ENCODE measurements around the gene DMWD.

DMWD gene

GRCh38 chr19:45785097-45785496, 7.5 kb downstream of the DMWD start:
- no peak for FAIRE-seq

- no peak for FAIRE-seq
Observed at GRCh38 chr19:45784096-45784495, 8.5 kb downstream of the DMWD start.

GRCh38 chr19:45782820-45783785, 9.5 kb downstream of the DMWD start:
- FAIRE-seq, result no peak

DNA sequence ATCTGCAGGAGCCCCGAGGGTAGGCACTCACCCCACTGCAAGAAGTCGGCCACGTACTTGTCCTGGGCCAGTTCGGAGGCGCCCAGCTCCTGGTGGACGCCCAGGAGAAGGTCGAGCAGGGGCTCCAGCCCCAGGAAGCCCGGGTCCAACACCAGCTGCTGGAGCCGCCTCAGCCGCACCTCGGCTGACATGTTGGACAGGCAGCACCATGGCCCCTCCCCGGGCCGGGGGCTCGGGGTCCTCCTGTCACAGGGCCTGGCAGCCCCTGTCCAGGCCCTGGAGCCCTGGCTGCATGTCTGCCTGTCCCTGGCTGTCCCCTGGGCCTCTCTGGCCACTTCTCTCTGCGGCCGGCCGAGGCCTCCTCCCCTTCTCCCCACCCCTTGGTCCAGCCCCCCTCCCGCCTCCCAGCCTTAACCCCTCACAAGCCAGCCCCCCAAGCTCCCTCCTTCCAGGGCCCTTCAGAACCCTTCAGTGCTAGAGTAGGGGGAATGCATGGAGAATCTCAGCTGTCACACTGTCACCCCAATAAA, 10.4 kb downstream of the DMWD start, which contains the start of gene DMPK:
TSS of gene DMPK (minus strand) at position 329 of the 530 bp plus-strand sequence. CDS start at position 191, 138 bp downstream.
- FAIRE-seq, result no peak

DNA sequence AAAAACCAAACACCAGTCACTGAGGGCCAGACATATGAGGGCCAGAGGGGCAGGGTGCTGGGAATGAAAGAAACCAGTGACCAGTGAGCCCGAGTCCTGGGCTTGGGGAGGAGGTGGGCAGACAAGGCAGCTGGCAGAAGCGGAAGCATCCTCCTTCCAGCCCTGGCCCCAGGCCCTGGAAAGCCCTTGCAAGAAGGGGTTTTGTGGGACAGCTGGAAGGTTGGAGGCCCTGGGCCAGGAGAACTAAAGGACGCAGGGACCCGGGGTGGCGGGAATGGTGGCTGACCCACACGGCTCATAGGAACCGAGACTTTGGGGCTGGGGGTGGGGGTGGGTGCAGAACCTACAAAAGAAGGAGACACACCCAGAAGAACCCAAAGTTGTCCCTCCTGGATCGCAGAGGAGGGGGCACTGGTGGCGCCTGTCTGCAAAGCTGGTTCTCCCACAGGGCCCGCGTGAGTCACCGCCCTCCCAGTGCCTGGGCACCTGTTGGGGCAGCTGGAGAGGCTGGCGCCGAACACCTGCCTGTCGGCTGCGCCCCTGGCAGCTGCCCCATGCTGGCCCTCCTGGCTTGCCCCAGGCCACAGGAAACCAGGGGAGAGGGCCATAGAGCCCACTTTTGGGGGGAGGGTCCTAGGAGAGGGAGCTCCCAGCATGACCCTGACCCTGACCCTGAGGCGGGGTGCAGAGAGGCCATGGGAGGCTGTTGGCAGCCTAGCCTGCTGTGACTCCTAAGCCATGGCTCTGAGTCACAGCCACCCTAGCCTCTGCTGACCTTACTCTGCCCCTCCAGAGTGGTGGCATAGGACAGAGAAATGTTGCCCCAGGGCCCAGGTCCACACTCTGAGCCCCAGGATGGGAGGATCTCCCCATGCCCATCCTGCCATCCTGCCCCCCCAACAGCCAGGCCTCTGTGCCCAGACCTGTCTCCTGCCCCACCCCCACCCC, 11.2 kb downstream of the DMWD start:
- no peak for FAIRE-seq

DNA sequence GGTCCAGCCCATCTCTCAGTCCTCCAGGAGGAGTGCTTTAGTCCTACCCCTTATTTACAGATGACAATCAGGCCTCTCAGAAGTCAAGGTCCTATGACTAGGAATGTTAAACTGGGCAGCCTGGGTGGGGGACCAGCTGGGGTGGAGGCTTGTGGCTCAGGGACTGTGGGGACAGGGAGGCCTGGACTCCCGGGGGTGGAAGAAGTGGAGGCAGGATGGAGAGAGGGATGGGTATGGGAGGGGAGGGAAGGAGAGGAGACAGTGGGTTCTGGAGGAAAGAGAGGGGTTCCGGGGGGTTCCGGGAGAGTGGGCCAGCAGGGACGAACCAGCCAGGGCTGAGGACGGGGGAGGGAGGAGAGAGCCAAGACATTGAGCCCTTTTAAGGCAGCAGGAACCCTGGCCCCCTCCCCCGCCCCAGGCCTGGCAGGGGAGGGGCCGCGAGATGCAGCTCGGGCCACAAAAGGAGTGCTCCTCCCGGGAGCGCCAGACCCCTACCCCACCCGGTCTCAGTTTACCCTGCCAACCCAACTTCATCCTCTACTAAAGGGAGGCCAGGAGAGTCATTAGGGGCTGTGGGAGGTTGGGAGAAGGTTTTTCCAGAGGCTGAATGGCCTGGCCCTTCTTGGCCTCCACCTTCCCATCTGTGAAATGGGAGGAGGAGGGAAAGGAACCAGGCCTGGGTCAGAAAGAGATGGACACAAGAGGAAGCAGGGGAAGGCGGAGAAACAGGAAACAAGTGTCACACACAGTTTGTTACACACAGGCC, 12.0 kb downstream of the DMWD start:
- no peak for FAIRE-seq

GRCh38 chr19:45780146-45780447, 12.5 kb downstream of the DMWD start:
- no peak for FAIRE-seq

DNA sequence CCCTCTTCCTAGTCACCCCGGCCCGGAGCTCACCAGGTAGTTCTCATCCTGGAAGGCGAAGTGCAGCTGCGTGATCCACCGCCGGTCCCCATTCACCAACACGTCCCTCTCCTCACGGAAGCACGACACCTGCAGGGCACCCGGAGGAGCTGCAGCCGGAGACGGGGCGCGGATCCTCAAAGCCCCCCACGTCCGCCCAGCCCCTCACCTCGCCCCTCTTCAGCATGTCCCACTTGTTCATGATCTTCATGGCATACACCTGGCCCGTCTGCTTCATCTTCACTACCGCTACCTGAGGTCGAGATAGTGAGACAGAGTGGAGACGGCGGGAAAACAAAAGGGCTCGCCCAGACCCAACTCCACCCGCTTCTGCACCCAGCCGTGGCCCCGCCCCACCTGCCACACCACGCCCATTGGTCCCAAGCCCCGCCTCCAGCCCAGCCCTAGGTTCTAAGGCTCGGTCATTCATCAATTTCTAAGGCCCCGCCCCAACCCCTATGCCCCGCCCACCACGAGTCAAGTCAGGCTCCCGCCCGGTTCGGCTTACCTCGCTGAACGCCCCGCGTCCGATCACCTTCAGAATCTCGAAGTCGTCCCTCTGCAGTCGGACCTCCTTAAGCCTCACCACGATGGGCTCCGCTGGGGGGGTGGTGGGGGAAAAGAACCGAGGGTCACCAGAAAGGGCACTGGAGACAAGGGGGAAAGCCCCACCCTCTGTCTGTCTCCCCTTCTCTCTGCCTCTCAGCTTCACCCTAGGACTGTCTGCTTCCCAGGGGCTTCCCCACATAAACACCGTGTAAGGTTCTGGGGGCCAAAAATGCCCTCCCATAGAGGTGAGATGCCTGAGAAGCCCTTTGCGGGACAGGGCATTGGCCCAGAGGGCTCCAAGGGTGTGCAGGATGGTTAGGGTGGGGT, 13.2 kb downstream of the DMWD start:
- FAIRE-seq, result no peak

DNA sequence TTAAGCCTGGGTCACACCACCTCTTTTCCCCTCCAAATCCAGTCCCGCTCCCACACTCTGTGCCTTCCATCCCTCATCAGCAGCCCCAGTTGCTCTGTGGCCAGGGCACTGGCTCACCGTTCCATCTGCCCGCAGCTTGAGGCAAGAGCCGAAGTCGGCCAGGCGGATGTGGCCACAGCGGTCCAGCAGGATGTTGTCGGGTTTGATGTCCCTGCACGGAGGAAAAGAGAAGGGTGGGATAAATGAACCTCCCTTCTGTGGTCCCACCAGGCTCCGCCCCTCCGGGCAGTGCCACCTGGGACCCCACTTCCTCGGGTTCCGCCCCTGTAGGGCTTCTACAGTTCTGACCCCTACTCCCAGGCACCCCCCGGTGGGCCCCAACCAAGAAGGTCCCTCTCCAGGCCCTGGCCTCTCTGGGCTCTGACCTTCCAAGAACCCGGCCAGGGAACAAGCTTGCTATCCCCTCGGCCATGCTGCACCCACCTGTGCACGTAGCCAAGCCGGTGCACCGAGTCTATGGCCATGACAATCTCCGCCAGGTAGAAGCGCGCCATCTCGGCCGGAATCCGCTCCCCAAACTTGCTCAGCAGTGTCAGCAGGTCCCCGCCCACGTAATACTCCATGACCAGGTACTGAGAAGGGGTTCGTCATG, 14.5 kb downstream of the DMWD start:
- no peak for FAIRE-seq

- no peak for FAIRE-seq
Observed at GRCh38 chr19:45777395-45777961, 15.2 kb downstream of the DMWD start.

- no peak for FAIRE-seq
Observed at GRCh38 chr19:45774765-45775164, 17.9 kb downstream of the DMWD start.

DNA sequence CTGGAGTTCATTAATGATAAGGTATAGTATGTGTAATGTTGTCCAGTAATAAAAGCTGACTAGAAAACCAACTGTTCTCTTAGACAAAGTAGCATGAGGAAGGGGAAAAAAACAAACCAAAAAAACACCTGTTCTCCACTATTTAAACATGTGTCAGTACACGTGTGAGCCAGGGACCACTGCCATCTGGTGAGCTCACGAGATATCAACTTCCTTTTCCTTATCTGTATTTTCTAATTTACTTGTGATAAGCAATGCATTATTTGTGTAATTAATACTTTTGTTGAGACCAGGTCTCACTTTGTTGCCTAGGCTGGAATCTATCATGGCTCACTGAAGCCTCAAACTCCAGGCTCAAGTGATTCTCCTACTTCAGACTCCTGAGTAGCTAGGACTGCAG, 19.3 kb downstream of the DMWD start:
- FAIRE-seq, result no peak

DNA sequence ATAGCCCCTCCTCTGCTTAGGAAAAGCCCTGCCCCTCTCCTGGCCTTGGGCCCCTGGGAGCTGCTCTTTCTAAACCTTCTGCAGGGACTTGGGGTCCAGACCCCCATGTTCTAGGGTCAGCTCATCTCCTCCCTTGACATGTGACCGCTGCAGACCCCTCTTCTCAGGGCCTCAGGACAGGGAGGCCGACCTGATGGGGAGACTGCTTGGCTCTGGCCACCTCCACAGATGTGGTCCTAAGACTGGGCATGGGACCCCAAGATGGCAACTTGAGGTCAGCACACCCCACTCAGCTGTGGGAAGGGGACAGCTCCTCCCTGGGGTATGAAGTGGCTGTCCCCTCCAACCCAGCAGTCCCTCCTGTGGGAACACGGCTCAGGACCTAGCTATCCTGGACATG, 19.7 kb downstream of the DMWD start:
- FAIRE-seq, result no peak

- FAIRE-seq, result no peak
Observed at GRCh38 chr19:45772130-45772840, 20.4 kb downstream of the DMWD start.

DNA sequence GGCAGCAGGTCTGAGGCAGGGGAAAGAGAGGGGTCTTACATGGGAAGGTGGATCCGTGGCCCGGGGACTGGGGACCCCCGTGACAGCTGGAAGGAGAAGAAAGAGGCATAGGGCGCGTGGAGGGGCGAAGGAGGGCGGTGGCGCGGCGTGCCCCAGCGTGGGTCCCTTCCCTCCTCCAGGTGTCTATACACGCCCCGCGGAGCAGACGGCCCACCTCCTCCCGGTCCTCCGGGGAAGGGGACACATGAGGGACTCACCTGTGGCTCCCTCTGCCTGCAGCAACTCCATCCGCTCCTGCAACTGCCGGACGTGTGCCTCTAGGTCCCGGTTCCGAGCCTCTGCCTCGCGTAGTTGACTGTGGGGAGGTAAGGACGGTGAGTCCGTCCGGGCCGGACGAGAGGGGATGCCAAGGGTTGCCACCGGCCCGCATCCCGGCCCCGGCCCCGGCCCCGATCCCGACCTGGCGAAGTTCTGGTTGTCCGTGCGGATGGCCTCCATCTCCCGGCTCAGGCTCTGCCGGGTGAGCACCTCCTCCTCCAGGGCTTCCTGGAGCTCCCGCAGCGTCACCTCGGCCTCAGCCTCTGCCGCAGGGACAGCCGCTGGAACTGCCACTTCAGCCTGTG, 21.2 kb downstream of the DMWD start:
- no peak for FAIRE-seq

GRCh38 chr19:45770192-45771101, 22.2 kb downstream of the DMWD start:
- FAIRE-seq, result peak; percentile 88

DNA sequence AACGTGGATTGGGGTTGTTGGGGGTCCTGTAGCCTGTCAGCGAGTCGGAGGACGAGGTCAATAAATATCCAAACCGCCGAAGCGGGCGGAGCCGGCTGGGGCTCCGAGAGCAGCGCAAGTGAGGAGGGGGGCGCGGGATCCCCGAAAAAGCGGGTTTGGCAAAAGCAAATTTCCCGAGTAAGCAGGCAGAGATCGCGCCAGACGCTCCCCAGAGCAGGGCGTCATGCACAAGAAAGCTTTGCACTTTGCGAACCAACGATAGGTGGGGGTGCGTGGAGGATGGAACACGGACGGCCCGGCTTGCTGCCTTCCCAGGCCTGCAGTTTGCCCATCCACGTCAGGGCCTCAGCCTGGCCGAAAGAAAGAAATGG, 22.8 kb downstream of the DMWD start:
- no peak for FAIRE-seq
